Measurements from ENCODE around the gene RBMS1.
"Not testable (repeated sequence)": the region's sequence is repeated elsewhere in the genome, so short reads cannot be mapped to it uniquely, and the experiment has no call there.

The RBMS1 gene

DNA sequence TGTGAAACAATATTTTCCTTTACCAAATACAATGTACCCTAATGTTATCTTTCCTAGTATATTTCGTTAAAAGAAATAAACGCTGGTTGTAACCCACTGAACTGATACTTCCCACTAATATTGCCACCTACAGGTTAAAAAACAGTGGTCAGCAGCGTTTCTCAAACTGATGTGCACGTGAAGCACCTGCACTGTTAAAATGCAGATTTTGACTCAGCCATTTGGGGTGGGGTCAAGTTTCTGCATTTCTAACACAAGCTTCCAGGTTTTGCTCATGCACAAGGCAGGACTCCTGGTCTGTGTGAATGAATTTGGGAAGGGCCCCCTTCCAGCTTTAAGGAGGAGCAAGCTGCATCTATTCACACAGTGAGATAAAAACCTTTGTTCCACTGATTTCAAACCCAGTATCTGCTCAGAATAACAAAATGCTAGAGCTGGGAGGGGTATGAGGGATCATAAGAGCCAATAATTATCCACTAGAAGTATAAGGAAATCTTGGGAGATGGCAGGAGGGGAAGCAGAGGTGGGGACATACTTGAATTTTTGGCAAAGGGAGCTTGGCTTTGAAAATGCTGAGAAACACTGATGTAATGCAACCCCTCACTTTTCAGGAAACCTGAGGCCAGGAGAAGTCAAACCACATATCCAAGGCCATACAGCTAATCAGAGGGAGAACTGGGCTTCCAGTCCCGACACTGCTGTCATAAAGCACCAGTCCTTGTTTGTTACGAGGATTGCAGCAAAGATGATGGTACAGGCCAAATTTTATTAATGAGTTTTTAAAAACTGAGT, 116.2 kb downstream of the RBMS1 start:
- DNase-seq = no peak

DNA sequence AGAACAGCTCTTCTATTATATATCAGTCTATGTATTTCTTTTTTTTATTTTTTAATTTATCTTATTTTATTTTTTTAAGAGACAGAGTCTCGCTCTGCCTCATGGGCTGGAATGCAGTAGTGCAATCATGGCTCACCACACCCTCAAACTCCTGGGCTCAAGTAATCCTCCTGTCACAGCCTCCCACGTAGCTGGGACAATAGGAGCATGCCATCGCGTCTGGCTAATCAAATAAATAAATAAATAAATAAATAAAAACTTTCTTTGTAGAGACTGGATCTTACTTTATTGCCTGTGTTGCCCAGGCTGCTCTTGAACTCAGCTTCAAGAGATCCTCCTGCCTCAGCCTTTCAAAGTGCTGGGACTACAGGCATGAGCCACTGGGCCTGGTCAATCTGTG, 117.0 kb downstream of the RBMS1 start:
- DNase-seq = no peak

DNA sequence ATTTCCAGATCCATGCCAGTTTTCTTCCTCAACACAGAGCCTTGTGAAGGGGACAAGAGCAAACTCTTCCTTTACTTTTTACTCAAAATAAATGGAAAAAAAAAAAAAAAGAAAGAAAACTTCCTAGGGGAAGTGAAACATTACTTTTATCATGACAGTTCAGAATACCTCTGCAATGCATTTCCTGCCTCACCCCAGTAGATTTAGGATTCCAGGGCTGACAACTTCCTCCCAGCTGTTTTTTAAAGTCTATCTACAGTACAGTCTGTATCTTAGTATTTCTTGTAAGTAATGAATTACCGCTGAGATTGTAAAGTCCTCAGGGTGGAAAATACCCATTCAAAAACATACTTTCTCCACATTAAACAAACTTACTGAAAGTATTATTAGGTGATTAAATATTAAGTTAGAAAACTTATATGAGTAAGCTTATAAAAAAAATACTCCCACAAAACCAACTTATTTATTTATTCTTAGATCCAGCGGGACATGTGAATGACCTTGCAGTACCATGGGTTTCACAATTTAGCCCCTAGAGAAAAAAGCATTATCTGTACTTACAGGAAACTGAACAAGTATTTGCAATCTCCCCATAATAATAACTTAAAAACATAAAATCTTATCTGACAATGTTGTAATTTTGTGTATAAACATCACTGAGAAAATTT, 117.7 kb downstream of the RBMS1 start:
- DNase-seq = no peak

DNA sequence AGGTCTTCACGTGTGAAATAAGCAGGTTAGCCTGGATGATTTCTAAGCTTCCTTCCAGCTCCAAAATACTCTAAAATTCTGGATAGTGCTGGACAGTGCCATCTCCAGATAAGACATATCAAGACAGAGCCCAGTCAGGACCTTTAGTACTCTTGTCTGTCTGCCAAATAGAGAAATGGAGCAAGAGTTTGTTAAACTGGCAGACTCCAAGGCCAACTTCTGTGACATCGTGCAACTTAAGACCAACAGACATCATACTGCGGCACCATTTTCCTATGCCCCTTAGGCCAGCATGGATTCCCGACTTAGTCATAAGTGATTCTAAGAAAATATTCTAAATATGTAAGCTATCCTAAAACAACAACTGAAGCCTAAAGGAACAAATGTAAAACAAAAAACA, 118.6 kb downstream of the RBMS1 start:
- DNase-seq = no peak

DNA sequence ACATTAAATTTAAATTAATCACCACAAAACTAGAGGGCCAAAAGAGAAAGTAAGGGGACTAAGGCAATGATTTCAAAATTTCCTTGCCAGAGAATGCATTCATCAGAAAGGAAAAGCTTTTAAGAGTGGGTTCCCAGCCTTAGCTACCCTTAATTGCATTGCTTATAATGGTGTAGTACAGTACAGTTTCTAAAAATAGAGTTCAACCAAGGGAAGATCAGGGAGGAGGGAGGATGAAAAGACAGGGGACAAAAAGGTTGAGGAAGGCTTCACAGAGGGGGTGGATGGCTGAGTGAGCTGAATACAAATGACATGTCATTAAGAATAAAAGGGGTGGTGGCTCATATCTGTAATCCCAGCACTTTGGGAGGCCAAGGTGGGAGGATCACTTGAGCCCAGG, 119.9 kb downstream of the RBMS1 start:
- no peak for DNase-seq

DNA sequence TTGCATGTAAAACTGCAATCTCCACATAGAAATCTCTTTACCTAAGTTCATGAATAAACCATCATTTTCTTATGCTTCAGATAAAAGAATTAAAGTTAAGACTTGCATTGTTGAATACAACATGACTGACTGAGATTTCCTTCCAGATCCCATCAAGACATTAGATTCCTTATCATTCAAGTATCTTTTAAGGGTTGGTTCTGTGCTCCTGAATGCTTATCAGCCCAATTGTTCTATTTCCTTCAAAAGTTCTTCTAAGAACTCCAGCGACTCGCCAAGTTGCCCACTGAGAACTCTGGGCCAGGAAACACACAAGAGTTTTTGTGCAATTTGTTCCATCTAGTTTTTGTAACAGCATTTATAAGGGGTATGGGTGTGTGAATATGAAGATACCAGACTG, 120.3 kb downstream of the RBMS1 start:
- DNase-seq = no peak

DNA sequence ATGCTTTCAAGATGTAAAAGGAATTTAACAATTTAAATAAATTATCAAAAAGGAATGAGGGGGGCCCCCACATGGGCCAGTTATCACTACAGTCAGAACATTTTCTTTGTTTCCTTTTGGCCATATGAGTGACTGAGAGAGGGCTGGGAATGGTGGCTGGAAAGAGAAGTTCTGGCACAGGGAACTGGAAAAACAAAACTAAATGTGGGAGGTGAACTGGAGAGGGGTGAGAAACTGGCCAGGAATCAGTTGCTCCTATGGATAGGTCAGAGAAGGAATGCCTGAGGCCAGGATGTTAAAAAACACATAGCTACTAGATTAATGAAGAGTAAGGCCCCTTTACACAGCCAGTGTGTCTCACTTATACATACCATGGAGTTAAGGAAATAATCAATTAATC, 121.0 kb downstream of the RBMS1 start:
- DNase-seq = no peak

DNA sequence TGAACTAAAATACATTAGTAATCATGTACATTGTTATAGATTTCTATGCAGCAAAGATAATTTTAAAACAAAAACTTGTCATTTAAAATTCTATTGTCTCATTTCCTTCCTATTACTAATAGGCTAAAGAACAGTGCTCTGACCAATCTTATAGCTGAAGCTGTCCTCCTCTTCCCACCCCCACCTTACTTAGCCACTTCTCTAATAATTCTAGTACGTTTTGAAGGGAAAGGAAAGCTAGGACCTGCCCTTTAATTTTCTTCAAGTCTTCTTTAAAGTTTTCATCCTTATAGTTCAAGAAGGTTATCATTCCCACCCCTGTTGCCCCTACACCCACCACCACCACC, 121.6 kb downstream of the RBMS1 start:
- no peak for DNase-seq

DNA sequence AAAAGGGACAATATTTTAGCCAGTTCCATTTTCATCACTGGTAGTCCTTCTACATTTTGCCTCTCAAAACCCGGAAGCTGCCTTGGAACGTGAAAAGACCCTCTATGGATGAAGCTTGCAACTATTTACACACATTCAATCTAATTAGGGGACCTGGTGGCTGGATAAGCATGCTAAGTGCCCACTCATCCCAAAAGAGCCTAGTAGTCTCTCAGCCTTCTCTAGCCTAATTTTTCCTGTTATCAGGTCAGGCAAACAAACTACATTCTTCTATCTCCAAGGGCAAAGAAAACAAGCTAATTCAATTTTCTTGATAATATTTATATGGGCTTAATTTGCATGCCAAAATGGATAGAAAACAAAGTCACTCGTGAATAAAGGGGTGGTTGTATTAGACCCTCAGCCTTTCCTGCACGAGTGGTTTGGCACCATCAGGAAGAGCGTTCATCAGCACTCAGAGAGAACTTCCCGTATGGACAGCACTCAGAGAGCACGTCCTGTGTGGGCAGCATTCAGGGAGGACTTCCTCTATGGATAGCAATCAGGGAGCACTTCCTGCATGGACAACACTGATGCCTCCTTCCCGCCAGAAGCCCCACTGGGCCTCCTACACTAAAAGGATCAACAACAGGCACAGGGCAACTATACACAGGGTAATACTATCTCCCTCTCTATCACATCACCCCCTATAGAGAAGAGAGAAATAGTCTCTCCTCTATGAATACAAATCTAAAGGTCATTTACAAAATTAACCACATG, 122.2 kb downstream of the RBMS1 start:
- peak; percentile 14 for DNase-seq

DNA sequence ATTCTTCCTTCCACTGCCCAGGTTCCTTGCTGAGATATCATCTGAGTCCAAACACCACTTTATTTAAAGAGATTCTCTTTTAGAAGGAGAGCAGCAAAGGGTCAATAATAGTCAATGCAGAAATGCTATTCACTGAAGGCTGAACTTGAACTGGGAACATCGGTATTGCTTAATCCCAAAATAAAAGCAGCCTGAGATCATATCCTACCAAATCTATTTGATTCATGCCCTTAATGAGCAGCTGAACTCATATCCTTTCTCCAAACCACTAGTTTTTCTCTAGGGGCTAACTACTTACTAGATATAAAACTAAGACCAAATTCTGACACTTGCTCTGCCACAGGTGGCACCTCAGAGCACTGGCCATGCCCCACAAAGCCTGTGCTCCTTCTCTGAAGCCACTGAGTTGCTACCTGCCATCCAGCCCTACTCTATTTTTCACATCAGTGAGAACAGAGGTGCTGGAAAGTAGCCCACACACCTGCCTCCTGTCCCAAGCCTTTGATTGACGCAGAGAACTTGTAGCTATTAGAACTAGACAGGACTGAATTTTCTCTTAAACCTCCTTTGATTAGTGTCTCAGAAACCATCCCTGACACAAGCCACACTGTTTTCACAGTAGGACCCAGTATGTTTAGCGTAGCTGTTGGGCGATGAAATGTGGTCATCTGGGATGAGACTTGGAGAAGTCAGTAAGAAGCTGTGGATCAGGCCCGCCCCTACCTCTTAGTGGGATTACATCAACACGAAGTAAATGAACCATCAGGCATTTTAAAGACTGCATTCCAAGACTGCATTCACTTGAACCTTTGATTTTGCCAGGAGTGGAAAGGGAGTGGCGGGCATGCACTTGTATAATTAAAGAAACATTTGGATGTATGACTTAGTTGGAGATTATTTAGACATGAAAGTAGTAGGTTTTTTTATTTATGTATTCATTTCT, 124.3 kb downstream of the RBMS1 start:
- no peak for DNase-seq

DNA sequence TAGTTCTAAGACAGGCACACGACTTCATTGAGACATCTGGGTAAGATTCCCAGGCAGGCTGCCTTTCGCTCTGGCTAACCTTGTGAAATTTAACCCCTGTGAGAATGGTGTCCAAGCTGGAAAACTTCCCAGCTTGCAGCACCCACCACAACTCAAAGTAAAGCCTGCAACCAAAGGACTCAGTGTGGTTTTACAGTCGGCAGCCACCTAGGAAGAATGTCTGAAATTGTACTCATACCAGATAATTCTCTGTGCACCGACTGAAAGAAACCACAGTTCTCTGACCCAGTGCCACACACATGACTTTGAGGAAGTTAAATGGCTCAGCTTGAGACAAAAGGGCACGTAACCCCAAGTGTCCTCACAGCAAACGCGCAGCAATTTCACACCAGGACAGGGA, 125.7 kb downstream of the RBMS1 start:
- peak; percentile 56 for DNase-seq

DNA sequence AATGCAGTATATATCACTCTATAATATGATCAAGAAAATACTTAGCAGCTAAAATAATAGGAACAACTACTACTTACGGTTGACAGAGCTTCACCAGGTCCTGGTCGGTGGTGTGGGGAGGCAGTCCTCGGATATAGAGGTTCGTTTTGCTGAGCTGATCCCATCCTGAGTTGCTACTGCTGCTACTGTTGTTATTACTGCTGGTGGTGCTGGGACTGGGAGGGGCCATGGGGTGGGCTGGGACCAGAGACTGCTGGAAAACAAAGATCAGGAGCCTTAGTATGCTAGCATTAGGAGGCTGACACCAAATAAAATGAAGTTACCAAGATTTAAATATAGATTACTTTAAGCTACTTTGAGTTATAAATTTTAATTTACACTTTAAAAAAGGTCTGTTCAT, 126.5 kb downstream of the RBMS1 start:
- DNase-seq = not testable (repeated sequence)

DNA sequence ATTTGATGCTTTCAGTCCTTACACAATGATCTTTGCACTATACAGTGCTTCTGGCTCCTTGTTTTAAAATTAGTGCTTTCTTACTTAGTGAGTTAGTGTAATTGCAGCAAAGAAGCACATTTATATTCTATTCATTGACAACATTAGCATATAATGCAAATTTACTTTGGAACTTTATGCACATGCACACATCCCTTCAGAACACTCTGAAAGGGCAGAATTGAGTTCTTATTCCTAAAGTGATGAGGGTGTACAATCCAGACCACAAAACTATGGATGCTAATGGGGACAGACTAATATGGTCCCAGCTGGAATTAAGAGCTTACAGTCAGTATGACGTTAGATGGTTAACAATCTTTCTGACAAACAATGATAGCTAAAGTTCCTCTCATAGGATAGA, 127.1 kb downstream of the RBMS1 start:
- DNase-seq = no peak

DNA sequence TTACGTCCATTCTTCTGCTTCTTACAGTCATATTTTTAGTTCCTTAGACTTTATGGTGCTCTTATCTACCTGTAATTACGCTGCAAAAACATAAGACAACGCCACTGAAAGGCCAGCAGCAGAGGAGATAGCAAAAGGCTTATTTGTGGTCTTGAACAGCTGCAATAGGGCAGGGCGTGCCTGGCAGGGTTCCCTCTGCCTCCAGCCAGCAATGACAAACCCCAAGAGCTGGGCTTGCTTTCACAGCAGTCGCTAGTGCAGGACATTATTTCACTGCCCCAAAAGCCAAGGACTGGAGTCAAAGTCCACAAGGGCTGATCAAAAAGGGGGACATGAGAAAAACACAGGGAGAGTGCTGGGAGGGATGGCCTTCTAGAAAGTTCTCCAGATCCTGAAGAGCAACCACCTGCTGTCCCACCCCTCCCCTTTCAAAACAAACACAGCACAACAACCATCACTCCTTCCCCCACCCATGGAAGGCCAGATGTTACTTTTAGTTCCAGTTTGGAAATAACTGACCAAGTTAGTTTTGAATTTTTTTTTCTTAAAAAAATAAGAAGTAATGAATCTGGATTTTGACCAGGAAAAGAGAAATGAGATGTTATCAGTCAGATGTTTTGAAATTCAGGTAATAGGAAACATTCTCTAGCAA, 127.8 kb downstream of the RBMS1 start:
- no peak for DNase-seq

DNA sequence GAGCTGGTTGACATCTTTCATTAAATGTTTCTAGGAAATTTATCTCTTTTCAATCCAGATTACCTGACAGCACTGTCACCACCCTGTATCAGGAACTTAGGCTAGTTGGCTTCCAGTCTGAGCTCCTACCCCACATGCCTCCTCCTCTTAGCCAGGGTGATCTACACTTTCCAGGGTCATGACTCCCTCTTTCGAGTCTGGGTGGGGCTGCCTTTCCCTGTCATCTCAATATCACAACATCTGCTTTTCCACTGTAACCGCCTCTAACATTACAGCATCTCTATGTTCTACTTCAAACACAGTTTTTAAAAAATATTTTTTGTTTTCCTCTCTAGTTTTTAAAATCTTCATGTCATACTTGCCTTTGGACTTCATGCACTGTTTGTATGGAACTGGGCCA, 129.2 kb downstream of the RBMS1 start:
- no peak for DNase-seq

DNA sequence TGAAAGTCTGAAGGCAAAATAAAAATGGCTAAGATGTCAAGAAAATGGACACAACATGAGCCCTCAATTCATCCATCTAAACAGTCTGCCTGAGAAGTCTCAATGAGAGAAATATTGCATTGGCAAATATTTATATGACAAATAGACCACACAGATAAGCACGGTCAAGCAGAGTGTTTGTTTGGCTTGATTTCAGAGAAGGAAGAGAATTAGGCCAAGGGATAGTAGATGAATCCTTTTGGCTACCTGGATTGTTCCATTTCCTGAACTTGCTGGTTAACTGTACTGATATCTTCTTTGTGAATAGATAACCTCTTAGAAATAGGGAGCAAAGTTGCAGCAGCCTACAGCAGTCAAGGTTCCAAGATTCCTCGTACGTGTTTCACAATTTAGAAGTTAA, 129.6 kb downstream of the RBMS1 start:
- DNase-seq = no peak

DNA sequence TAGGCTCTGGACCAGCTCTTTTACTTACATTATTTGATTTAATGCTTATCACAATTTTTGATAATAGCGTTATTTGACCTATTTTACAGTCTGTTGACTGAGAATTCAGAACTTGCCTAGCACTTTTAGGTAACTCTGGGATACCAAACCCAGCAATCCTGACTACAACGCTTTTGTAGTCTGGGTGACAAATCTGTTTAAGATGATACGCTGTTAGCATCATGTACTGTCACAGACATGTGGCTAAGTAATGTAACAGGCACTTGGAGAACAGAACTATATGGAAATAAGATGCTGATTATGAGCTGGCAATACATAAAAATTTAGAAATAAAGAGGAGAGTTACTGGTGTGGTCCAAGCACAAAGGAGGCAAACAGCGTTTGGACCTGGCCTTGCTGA, 130.6 kb downstream of the RBMS1 start:
- DNase-seq = no peak

DNA sequence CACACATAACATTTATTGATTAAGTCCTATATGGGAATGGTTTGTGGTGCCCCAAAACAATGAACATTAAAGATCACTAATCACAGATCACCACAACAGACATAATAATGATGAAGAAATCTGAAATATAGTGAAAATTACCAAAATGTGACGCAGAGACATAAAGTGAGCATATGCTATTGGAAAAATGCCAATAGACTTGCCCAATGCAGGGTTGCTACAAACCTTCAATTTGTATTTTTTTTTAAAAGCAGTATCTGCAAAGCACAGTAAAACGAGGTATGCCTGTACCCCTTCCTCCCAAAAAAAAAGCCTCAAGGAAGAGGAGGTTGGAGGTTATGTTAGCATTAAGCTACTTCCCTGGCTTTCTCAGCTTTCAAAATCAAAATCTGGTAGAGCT, 131.1 kb downstream of the RBMS1 start:
- no peak for DNase-seq

DNA sequence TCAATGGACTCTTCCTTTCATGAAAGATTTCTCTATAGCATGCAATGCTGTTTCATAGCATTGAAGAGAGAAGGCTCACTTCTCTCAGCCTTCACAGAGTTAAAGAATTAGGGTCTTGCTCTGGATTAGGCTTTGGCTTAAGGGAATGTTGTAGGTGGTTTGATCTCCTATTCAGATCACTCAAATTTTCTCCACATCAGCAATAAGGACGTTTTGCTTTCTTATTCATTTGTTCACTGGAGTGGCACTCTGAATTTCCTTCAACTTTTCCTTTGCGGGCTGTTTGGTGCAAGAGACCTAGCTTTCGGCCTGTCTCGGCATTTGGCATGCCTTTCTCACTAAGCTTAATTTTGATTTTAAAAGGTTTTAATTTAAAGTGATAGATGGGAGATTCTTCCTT, 131.6 kb downstream of the RBMS1 start:
- DNase-seq = no peak

DNA sequence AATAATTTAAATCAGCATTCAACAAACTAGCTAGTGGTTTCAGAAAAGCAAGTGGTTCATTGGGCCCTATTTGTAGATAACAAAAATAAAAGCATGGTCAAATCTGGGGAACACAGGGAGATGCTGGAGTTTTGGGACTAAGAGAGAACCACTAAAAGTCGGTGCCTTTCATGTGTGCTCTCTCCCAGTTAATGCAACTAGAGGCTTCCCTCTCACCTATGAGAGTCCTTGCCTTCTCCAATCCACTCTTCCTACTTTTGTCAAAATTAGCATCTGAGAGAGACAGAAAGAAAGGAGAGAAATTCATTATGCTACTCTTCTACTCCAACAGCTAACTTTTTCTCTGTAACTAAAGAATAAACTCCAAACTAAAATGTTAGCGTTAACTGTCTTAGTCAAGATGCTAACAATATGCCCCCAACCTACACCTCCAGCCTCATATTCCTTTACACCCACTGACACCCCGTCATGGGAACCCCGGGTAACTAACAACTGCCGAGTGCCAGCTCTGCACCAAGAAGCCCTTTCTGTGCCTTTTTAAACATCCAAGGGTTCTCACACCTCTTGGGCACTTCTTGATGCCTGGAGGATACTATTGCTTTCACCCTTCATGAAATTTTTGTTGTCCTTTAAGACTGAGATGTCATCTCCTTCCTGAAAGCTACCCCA, 133.4 kb downstream of the RBMS1 start:
- no peak for DNase-seq

DNA sequence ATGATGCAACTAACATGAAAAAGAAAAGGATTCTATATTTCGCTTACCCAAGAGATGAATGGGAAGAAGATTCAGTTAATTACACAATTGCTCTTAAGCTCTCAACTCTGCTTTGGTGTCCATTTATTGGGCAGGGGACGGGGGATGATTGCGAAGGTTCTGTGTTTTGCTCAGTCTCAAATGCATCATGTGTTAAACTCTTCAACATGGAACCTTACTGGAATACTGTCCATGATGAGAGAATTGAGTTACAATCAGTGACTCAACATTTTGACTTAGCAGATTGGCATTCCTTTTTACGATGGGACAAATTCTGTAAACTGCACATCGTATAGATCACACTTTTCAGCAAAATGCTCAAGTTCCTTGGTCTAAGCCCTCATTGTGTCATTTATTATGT, 135.6 kb downstream of the RBMS1 start:
- no peak for DNase-seq

DNA sequence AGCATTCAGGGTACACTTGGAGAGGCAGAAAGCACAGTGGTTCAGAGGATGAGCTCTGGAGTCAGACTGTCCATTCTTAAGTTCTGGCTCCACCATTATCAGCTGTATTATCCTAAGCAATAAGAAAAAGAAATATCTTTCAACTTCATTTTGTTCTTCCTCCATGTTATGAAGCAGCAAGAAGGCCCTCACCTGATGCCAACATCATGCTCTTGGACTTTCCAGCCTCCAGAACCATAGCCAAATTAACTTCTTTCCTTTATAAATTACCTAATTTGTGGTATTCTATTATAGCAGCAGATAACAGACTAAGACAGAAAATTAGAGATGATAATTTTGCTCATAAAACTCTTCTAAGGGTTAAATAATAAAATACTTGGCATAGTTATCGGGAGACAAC, 137.1 kb downstream of the RBMS1 start:
- no peak for DNase-seq
